ENCODE measurements around the gene GPSM1. TPM values are rescaled to one million over a fixed set of nuclear protein-coding genes. Genes with fewer than 3 reads are reported as not detected.
"Not testable (repeated sequence)": the region's sequence is repeated elsewhere in the genome, so short reads cannot be mapped to it uniquely, and the experiment has no call there.

GPSM1 gene
- total and polyA plus RNA-seq, 7 donors: 2.3 to 16.1 (median 5.0) TPM

DNA sequence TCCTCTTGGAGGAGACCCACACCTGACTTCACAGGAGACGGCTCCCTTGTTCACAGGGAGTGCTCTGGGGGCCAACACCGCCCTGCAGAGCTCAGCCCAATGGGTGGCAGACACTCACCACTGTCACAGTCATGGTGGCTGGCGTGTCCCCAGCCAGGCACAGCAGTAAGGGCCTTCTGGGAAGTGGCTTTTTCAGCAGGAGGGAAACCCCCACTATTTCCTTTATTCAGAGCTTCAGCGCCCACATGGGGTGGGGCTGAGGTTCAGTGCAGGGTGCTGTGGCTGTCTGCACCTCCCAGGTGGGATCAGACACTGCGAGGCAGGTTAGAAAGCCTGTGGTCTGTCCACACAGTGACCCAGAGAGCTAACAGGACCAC lies 76.2 kb downstream of the GPSM1 start:
- TF ChIP-seq POLR2A (IDR thresholded peaks at IDR 0.05): no peak
- TF ChIP-seq EP300 (IDR thresholded peaks at IDR 0.05): no peak
- no peak for TF ChIP-seq POLR2AphosphoS5 (IDR thresholded peaks at IDR 0.05)
- TF ChIP-seq, protein P1, sequence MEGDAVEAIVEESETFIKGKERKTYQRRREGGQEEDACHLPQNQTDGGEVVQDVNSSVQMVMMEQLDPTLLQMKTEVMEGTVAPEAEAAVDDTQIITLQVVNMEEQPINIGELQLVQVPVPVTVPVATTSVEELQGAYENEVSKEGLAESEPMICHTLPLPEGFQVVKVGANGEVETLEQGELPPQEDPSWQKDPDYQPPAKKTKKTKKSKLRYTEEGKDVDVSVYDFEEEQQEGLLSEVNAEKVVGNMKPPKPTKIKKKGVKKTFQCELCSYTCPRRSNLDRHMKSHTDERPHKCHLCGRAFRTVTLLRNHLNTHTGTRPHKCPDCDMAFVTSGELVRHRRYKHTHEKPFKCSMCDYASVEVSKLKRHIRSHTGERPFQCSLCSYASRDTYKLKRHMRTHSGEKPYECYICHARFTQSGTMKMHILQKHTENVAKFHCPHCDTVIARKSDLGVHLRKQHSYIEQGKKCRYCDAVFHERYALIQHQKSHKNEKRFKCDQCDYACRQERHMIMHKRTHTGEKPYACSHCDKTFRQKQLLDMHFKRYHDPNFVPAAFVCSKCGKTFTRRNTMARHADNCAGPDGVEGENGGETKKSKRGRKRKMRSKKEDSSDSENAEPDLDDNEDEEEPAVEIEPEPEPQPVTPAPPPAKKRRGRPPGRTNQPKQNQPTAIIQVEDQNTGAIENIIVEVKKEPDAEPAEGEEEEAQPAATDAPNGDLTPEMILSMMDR (IDR thresholded peaks at IDR 0.05): no peak
- Histone ChIP-seq H3K27me3 (no peaks in the 10 kb centered on the region), H3K4me3 (no peak overlapping the region), H3K4me1 (peaks cover 0 to 24% (median 18%) of the 10 kb centered on the region in 4 donors), H3K27ac (no peak overlapping the region), H3K9me3 (no peaks in the 10 kb centered on the region), H3K36me3 (peaks cover 4 to 54% (median 28%) of the 10 kb centered on the region in 4 donors)
- no peak for DNase-seq
- intact Hi-C loops (cut with DNase I): no loop called here
- 55 to 89% methylated on average over 5 of the region's 5 CpGs for WGBS, 2 donors

- Histone ChIP-seq H3K27ac (no peak overlapping the region), H3K4me1 (peaks cover 0 to 24% (median 14%) of the 10 kb centered on the region in 4 donors), H3K4me3 (no peak overlapping the region), H3K9me3 (no peaks in the 10 kb centered on the region), H3K36me3 (peaks cover 4 to 54% (median 28%) of the 10 kb centered on the region in 4 donors), H3K27me3 (no peaks in the 10 kb centered on the region)
- intact Hi-C loops (cut with DNase I): no loop called here
- no peak for DNase-seq
- 77 to 87% methylated on average over 32 of the region's 32 CpGs for WGBS, 2 donors
- TF ChIP-seq POLR2A (IDR thresholded peaks at IDR 0.05) (no peak), POLR2AphosphoS5 (IDR thresholded peaks at IDR 0.05) (no peak), EP300 (IDR thresholded peaks at IDR 0.05) (no peak)
- TF ChIP-seq, protein P1 (IDR thresholded peaks at IDR 0.05): no peak
Observed at GRCh38 chr9:136403915-136404800, 76.8 kb downstream of the GPSM1 start.

DNA sequence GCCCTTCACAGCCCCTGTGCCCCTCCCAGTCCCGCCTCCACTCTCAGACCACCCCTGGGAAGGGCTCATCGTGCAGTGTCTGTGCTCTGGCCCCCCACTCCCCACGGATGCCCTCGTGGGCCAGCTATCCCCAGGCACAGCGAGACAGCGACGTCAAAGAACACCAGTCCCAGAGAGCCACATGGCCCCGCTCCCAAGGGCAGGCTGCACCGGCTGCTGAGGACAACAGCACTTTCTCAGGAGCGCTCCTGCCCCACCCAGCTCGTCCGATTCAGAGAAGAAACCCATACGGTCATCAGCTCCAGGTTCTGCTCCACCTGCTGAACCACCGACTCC lies 77.4 kb downstream of the GPSM1 start:
- intact Hi-C loops (cut with DNase I): no loop called here
- Histone ChIP-seq H3K36me3 (peaks cover 4 to 54% (median 28%) of the 10 kb centered on the region in 4 donors), H3K4me1 (peaks cover 0 to 24% (median 16%) of the 10 kb centered on the region in 4 donors), H3K4me3 (no peak overlapping the region), H3K9me3 (no peaks in the 10 kb centered on the region), H3K27ac (no peak overlapping the region), H3K27me3 (no peaks in the 10 kb centered on the region)
- WGBS, 2 donors: 88 to 91% methylated on average over 14 of the region's 14 CpGs
- TF ChIP-seq POLR2A (IDR thresholded peaks at IDR 0.05): no peak
- TF ChIP-seq EP300 (IDR thresholded peaks at IDR 0.05): no peak
- no peak for TF ChIP-seq POLR2AphosphoS5 (IDR thresholded peaks at IDR 0.05)
- TF ChIP-seq, protein P1 (IDR thresholded peaks at IDR 0.05): no peak
- DNase-seq: no peak

DNA sequence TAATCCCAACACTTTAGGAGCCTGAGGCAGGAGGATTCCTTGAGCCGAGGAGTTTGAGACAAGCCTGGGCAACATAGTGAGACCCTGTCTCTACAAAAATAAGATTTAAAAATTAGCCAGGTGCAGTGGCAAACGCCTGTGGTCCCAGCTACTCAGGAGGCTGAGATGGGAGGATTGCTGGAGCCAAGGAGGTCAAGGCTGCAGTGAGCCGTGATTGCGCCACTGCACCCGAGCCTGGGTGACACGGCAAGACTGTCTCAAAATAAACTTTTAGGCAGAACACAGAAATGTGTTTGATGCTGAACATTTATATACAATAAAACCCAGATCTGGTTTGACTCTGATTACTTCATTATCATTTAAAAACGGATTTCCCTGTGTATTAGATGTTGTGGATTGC lies 78.1 kb downstream of the GPSM1 start:
- no peak overlapping the region for H3K27ac ChIP-seq
- 88 to 92% methylated on average over 7 of the region's 7 CpGs for WGBS, 2 donors
- intact Hi-C loops (cut with DNase I): no loop called here
- H3K36me3 ChIP-seq: peaks cover 4 to 54% (median 28%) of the 10 kb centered on the region in 4 donors
- H3K4me3 ChIP-seq: no peak overlapping the region
- H3K27me3 ChIP-seq: no peaks in the 10 kb centered on the region
- no peaks in the 10 kb centered on the region for H3K9me3 ChIP-seq
- H3K4me1 ChIP-seq: peaks cover 0 to 23% (median 16%) of the 10 kb centered on the region in 4 donors
- TF ChIP-seq POLR2A (IDR thresholded peaks at IDR 0.05) (no peak), POLR2AphosphoS5 (IDR thresholded peaks at IDR 0.05) (no peak), EP300 (IDR thresholded peaks at IDR 0.05) (no peak)
- TF ChIP-seq, protein P1 (IDR thresholded peaks at IDR 0.05): no peak
- DNase-seq: no peak

- DNase-seq; intact Hi-C loops (cut with DNase I); H3K4me3 ChIP-seq; H3K9me3 ChIP-seq; H3K27me3 ChIP-seq; H3K27ac ChIP-seq: not testable (repeated sequence)
- Histone ChIP-seq H3K36me3 (peaks cover 4 to 54% (median 28%) of the 10 kb centered on the region in 4 donors), H3K4me1 (peaks cover 0 to 21% (median 12%) of the 10 kb centered on the region in 4 donors)
- WGBS, 2 donors: 92 to 93% methylated on average over 10 of the region's 10 CpGs
Observed at GRCh38 chr9:136405904-136406303, 78.6 kb downstream of the GPSM1 start.

DNA sequence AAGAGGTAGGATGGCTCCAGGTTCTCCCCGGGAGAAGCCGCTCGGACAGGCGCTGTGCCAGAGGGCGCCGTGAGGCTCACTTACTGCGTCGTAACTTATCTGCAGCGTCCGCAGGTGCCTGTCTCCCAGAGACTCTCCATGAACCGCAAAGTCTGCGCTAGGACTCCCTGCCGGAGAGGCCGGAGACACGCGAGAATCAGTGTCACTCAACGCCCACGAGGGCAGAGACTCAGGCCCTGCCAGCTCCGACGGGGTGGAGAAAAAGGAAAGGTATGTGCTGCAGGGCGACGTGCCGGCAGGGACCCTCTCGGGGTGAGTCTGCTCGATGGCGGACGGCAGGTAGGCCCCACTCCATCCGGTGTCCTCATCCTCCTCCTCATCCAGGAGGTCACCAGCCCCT lies 79.7 kb downstream of the GPSM1 start:
- intact Hi-C loops (cut with DNase I): not testable (repeated sequence)

More for the DNA sequence above, 79.7 kb downstream of the GPSM1 start:
- not testable (repeated sequence) for DNase-seq, H3K9me3 ChIP-seq, H3K27ac ChIP-seq, H3K4me3 ChIP-seq, H3K27me3 ChIP-seq
- 94 to 96% methylated on average over 28 of the region's 28 CpGs for WGBS, 2 donors
- peaks cover 0 to 28% (median 23%) of the 10 kb centered on the region in 4 donors for H3K4me1 ChIP-seq
- peaks cover 4 to 52% (median 27%) of the 10 kb centered on the region in 4 donors for H3K36me3 ChIP-seq

Measured in sigmoid colon (tissue), 7 donors.